Gastroesophageal sphincter (tissue), 4 donors: ENCODE measurements around the gene ARHGEF6. TPM values are rescaled to one million over a fixed set of nuclear protein-coding genes. Genes with fewer than 3 reads are reported as not detected.
"Not testable (repeated sequence)": the region's sequence is repeated elsewhere in the genome, so short reads cannot be mapped to it uniquely, and the experiment has no call there.

Source experiments
- ATAC-seq: fragments of 150-250 bp; one replicate; pipeline ENCODE4 v1.9.1; 2016; ENCODE audit warnings: mild to moderate bottlenecking, moderate library complexity
- H3K27ac ChIP-seq, 4 donors: fragments of 200-600 bp; sonication (generic) in 3 of 4; 1 replicate in 3 of 4; 2 replicates in 1 of 4; pipeline ENCODE4 v1.5.1; 2016 to 2019
- H3K27me3 ChIP-seq: fragments of 200-600 bp; sonication (generic); one replicate; pipeline ENCODE4 v1.5.1; 2019
- H3K36me3 ChIP-seq, 2 donors: fragments of 200-600 bp; sonication (generic); one replicate each; pipeline ENCODE4 v1.5.1; 2019; ENCODE audit warnings: control low read depth in 1 of 2
- H3K4me1 ChIP-seq, 3 donors: fragments of 200-600 bp; sonication (generic); 1 replicate in 2 of 3; 2 replicates in 1 of 3; pipeline ENCODE4 v1.5.1; 2016 to 2019; ENCODE audit warnings: control low read depth in 2 of 3
- H3K4me3 ChIP-seq, 2 donors: fragments of 200-600 bp; sonication (generic); one replicate each; pipeline ENCODE4 v1.5.1; 2019; ENCODE audit warnings: mild to moderate bottlenecking in 1 of 2, moderate library complexity in 1 of 2
- H3K9me3 ChIP-seq, 3 donors: fragments of 200-600 bp; sonication (generic); one replicate each; pipeline ENCODE4 v1.5.1; 2017 to 2019; ENCODE audit warnings: control low read depth in 2 of 3
- EP300 ChIP-seq: sonication (generic); formaldehyde crosslinking; IDR thresholded peaks from one replicate; pipeline ENCODE4 v1.6.1; 2017; ENCODE audit warnings: antibody characterized with exemption, mild to moderate bottlenecking
- POLR2A ChIP-seq, 2 donors: fragments of 450-650 bp; IDR thresholded peaks; one replicate each; pipeline ENCODE4 v1.6.1; 2017; ENCODE audit warnings: antibody characterized with exemption in 2 of 2, mild to moderate bottlenecking in 2 of 2, moderate library complexity in 1 of 2
- POLR2AphosphoS5 ChIP-seq: sonication (generic); formaldehyde crosslinking; IDR thresholded peaks from one replicate; pipeline ENCODE4 v1.6.1; 2017; ENCODE audit warnings: antibody characterized with exemption
- WGBS, 2 donors: methylation state at CpG; one replicate each; pipeline ENCODE4 v1.1.5; 2018; ENCODE audit warnings: low coverage in 1 of 2; 5-methylcytosine and 5-hydroxymethylcytosine counted together
- total RNA-seq, 4 donors: library from RNA; depleted of rRNA; stranded (reverse); fragments of >200 nt; gene quantifications; one replicate each; pipeline ENCODE4 v1.1.0, GENCODE V29; 2016
- TF ChIP-seq, protein P1 (sequence below), 4 experiments: fragments of 200-600 bp in 2 of 4; fragments of 450-650 bp in 2 of 4; sonication (generic) in 1 of 4; IDR thresholded peaks; one replicate each; pipeline ENCODE4 v1.5.1; 2017 to 2019; ENCODE audit warnings: antibody characterized with exemption in 4 of 4, mild to moderate bottlenecking in 2 of 4, moderate library complexity in 2 of 4

Gene ARHGEF6
- total RNA-seq, 4 donors from 2014 or later: 14.2 to 18.5 (median 16.3) TPM

DNA sequence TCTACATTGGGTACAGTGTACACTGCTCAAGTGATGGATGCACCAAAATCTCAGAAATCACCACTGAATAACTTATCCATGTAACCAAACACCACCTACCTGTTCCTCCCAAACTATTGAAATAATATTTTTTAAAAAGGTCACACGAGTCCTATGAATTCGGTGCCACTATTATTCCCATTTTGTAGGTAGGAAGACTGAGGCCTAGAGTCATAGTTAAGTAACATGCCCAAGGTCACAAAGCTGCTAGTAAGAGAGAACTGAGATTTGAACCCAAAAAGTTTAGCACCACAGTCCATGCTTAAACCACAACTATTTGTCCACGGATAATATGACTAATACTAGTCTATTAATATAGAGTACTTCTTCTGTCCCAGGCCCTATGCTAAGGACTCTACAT lies 2.7 kb downstream of the ARHGEF6 start:
- H3K36me3 ChIP-seq: no peaks in the 10 kb centered on the region
- H3K4me1 ChIP-seq: no peaks in the 10 kb centered on the region
- H3K4me3 ChIP-seq: no peak overlapping the region
- no peak for TF ChIP-seq POLR2A (IDR thresholded peaks at IDR 0.05)
- no peak for TF ChIP-seq EP300
- no peak for TF ChIP-seq POLR2AphosphoS5
- TF ChIP-seq, protein P1, sequence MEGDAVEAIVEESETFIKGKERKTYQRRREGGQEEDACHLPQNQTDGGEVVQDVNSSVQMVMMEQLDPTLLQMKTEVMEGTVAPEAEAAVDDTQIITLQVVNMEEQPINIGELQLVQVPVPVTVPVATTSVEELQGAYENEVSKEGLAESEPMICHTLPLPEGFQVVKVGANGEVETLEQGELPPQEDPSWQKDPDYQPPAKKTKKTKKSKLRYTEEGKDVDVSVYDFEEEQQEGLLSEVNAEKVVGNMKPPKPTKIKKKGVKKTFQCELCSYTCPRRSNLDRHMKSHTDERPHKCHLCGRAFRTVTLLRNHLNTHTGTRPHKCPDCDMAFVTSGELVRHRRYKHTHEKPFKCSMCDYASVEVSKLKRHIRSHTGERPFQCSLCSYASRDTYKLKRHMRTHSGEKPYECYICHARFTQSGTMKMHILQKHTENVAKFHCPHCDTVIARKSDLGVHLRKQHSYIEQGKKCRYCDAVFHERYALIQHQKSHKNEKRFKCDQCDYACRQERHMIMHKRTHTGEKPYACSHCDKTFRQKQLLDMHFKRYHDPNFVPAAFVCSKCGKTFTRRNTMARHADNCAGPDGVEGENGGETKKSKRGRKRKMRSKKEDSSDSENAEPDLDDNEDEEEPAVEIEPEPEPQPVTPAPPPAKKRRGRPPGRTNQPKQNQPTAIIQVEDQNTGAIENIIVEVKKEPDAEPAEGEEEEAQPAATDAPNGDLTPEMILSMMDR (IDR thresholded peaks at IDR 0.05): no peak
- H3K27me3 ChIP-seq: no peaks in the 10 kb centered on the region
- H3K27ac ChIP-seq: no peak overlapping the region
- ATAC-seq: no peak
- H3K9me3 ChIP-seq: no peaks in the 10 kb centered on the region
- 84 to 100% methylated on average over 2 to 3 of the region's 3 CpGs for WGBS, 2 donors

DNA sequence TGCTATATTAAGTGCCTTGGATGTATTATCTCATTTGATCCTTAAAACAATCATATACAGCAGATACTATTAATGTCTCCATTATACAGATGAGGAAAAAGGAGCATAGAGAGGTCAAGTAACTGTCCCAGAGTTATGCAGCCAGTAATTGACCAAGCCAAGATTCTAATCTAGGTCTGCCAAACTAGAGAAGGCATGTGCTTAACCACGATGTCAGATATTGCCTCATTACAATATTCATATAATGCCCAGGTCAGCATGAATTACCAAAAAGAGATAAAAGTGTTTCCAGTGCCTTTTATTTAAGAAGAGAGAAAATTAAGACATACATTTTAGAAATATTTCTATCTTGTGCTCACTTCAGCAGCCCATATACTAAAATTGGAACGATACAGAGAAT lies 7.1 kb downstream of the ARHGEF6 start:
- no peak overlapping the region for H3K4me3 ChIP-seq
- no peaks in the 10 kb centered on the region for H3K36me3 ChIP-seq
- no peaks in the 10 kb centered on the region for H3K27me3 ChIP-seq
- no peaks in the 10 kb centered on the region for H3K9me3 ChIP-seq
- no peak for ATAC-seq
- TF ChIP-seq, protein P1 (IDR thresholded peaks at IDR 0.05): no peak
- no peak for TF ChIP-seq POLR2AphosphoS5
- no peak for TF ChIP-seq EP300
- TF ChIP-seq POLR2A (IDR thresholded peaks at IDR 0.05): no peak
- no peaks in the 10 kb centered on the region for H3K4me1 ChIP-seq
- H3K27ac ChIP-seq: no peak overlapping the region
- WGBS, 2 donors: 66% methylated on average over 2 of the region's 2 CpGs

DNA sequence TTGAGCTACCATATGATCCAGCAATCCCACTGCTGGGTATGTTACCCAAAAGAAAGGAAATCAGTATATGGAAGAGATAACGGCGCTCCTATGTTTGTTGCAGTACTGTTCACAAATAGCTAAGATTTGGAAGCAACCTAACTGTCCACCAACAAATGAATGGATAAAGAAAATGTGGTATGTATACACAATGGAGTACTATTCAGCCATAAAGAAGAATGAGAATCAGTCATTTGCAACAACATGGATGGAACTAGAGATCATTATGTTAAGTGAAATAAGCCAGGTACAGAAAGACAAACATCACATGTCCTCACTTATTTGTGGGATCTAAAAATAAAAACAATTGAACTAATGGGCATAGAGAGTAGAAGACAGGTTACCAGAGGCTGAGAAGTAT lies 8.9 kb downstream of the ARHGEF6 start:
- 100% methylated on average over 2 of the region's 2 CpGs for WGBS, 2 donors
- ATAC-seq, H3K27ac ChIP-seq, H3K9me3 ChIP-seq, H3K27me3 ChIP-seq, H3K4me3 ChIP-seq, H3K4me1 ChIP-seq, H3K36me3 ChIP-seq: not testable (repeated sequence)

DNA sequence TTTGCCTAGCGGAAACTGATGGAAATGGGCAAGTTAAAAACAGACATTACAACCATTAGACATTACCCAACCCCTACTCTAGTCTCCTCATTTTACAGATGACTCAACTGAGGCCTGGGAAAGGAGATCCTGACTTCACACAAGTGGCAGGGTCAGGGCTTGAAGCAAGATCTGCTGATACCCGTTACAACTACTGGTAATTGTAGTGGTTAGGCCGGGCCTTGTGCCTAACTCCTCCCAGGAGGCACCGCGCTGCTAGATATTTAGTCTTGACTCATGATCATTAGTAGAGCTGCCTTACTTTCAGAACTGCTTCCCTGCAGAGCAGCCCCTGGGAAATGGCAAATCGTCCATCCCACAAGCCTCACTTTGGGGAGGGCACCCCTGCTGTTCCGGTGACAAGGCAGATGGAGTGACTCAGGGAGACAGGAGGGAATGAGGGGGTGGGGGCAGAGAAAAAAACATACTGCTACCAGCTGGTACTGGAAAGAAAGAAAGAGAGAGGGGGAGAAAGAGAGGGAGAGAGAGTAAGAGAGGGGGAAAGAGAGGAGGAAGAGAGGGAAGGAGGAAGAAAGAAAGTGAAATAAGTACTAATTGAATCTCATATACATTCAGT lies 12.2 kb downstream of the ARHGEF6 start:
- Histone ChIP-seq H3K4me1 (peaks cover 0 to 13% (median 0%) of the 10 kb centered on the region in 3 donors), H3K36me3 (no peaks in the 10 kb centered on the region), H3K9me3 (no peaks in the 10 kb centered on the region), H3K27me3 (no peaks in the 10 kb centered on the region), H3K4me3 (no peak overlapping the region), H3K27ac (peak overlapping the region in 3 of 4 donors; percentile 84 to 89 (median 89))
- peak; percentile 50 for ATAC-seq
- TF ChIP-seq POLR2A (IDR thresholded peaks at IDR 0.05) (no peak), POLR2AphosphoS5 (no peak), EP300 (no peak)
- TF ChIP-seq, protein P1 (IDR thresholded peaks at IDR 0.05): no peak
- 64% methylated on average over 2 of the region's 7 CpGs; no CpG with 5 or more reads in 1 of the 2 donors for WGBS, 2 donors

DNA sequence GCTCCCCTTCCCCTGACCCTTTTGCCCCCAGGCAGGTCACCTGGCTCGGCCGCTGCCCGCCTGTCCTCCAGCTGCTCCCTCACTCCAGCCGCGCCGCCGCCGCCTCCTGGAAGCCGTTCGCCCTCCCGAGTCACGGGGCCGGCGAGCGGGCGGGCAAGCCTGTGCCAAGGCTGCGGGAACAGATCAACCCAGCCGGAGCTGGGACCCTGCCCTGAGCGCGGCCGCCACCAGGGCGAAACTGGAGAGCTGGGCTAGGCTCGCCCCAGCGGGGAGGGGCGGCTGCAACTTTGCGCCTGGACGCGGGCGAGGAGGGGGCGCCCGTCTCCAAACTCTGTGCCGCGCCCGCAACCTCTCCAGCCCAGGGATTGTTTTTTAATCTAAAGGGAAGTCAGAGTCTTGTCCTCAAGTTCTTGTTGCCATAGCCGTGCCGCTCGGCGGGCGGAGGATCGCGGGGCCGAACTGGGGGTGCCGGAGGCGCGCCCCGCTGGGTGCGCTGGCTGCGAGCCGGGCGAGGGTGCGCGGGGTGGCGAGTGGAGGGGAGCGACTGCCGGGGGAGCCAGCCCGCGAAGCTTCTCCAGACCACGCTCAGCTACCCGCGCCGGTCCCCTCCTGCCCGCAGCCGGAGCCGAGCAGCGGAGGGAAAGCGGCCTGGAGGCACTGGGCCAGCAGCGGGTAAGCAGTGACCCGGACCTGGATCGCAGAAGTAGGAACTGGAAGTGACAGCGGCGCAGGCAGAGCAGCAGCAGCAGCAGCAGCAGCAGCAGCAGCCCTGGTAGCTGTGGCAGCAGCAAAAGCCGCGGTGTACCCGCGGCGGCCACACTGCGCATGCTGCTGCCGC lies 13.4 kb downstream of the ARHGEF6 start:
- WGBS, 2 donors: 40% methylated on average over 4 of the region's 78 CpGs; no CpG with 5 or more reads in 1 of the 2 donors
- peak; percentile 83 for ATAC-seq
- H3K9me3 ChIP-seq: no peaks in the 10 kb centered on the region
- H3K4me3 ChIP-seq: peak overlapping the region; percentile 76 to 93
- H3K27ac ChIP-seq: peak overlapping the region; percentile 68 to 89 (median 86)
- no peaks in the 10 kb centered on the region for H3K36me3 ChIP-seq
- H3K4me1 ChIP-seq: peaks cover 0 to 13% (median 0%) of the 10 kb centered on the region in 3 donors
- no peaks in the 10 kb centered on the region for H3K27me3 ChIP-seq
- TF ChIP-seq POLR2A (IDR thresholded peaks at IDR 0.05) (peak in 1 of 2 donors; percentile 29), POLR2AphosphoS5 (peak; percentile 41), EP300 (no peak)
- TF ChIP-seq, protein P1 (IDR thresholded peaks at IDR 0.05): peak in 3 of 4 experiments; percentile 24 to 37 (median 32)
